PC-3 (cell line): Measurements from ENCODE around the gene GNAS.

Experiments
- EZH2 ChIP-seq: fragments of 300-600 bp; sonication (generic); IDR thresholded peaks from one replicate; pipeline ENCODE4 v1.6.1; 2017; ENCODE audit warnings: antibody characterized with exemption, mild to moderate bottlenecking, low read length; ENCODE audit not compliant: unreplicated experiment
- EZH2phosphoT487 ChIP-seq: fragments of 300-600 bp; sonication (generic); IDR thresholded peaks from 2 replicates; pipeline ENCODE4 v1.6.1; 2018; ENCODE audit warnings: mild to moderate bottlenecking, antibody characterized with exemption, low read length, borderline replicate concordance
- TF ChIP-seq, protein P1 (sequence below): fragments of 300-600 bp; sonication (generic); conservative IDR thresholded peaks from 2 replicates; pipeline ENCODE4 v1.5.1; 2017; ENCODE audit warnings: antibody characterized with exemption, low read depth, mild to moderate bottlenecking, low read length

DNA sequence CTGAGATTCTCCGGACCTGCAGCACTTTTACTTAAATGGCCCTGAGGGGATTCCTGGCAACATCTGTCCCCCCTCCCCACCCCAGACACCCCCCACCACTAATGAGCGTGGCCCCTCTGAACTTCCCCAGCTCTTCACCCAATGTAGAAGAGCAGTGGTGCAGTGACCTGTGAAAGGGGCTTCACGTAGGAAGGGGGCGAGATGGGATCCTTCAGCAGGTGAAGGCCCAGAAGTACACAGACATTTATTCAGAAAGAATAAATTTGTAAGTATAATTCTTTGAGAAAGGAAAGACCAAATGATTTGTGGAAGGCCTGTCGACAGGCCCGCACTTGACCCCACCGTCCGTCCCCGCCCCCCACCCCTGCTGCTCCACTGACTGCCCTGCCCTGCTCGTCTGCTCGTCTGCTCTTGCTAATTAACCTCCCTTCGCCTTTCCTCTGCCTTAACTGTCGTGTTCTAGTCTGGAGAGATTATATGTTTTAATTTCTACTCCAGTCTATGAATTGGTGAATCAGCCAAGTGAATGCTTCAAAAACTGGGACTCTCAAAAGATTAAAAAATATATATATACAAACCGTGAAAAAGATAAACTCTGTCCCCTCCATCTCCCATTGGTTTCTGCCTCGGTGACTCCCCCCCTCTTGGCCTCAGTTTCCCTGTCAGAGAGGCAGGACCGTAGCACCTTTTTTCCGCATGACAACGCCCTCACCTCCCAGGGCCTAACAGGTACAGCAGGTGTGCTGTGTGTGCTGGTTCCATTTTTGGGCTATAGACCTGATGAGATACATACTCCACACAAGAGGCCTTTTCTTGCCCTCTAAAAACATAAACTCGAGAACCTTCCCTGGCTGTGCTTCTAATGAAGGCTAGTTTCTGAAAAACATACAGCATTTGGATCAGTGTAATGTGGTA, 49.2 kb downstream of the GNAS start:
- TF ChIP-seq, protein P1, sequence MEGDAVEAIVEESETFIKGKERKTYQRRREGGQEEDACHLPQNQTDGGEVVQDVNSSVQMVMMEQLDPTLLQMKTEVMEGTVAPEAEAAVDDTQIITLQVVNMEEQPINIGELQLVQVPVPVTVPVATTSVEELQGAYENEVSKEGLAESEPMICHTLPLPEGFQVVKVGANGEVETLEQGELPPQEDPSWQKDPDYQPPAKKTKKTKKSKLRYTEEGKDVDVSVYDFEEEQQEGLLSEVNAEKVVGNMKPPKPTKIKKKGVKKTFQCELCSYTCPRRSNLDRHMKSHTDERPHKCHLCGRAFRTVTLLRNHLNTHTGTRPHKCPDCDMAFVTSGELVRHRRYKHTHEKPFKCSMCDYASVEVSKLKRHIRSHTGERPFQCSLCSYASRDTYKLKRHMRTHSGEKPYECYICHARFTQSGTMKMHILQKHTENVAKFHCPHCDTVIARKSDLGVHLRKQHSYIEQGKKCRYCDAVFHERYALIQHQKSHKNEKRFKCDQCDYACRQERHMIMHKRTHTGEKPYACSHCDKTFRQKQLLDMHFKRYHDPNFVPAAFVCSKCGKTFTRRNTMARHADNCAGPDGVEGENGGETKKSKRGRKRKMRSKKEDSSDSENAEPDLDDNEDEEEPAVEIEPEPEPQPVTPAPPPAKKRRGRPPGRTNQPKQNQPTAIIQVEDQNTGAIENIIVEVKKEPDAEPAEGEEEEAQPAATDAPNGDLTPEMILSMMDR, result no peak
- TF ChIP-seq EZH2 (no peak), EZH2phosphoT487 (no peak)
